ENCODE data around the gene RPS6KA4.
A peak's percentile ranks its signal among the peaks of the same experiment; 100 is the strongest.

RPS6KA4 gene

DNA sequence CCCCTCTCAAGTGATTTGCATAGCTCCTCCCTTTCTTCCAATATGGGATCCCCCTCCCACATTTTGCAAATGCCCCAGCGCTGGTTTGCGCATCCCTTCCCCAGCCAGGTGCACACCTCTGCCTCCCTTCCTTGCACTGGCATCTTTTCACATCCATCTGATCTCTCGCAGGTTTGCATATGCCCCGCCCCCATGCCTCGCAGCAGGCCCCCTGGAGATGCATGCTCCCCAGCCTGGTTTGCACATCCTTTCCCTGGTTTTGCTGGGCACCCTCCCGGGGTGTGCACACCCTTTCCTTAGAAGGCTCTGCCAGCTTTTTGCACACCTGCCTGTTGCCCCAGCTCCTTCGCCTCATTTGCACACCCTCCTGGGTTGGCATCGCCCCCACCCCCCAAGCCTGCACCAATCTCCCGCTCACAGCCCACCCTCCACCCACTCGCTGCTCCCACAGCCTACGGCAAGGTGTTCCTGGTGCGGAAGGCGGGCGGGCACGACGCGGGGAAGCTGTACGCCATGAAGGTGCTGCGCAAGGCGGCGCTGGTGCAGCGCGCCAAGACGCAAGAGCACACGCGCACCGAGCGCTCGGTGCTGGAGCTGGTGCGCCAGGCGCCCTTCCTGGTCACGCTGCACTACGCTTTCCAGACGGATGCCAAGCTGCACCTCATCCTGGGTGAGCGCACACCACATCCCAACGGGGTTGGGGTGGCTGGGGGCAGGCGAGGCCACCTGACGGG lies 917 bp downstream of the RPS6KA4 start:
- peak overlapping the region; percentile 85 for H3K27ac Mint-ChIP-seq
- no peaks in the 10 kb centered on the region for H3K27me3 Mint-ChIP-seq
- peak; percentile 24 to 33 for ATAC-seq (replicated peaks)
- no peak for DNase-seq
- peak overlapping the region; percentile 88 to 89 for H3K4me3 Mint-ChIP-seq
- H3K4me1 Mint-ChIP-seq, result peaks cover 41 to 62% of the 10 kb centered on the region in 2 donors
- H3K36me3 Mint-ChIP-seq, result peaks cover 27 to 47% of the 10 kb centered on the region in 2 donors
- H3K9me3 Mint-ChIP-seq, result no peaks in the 10 kb centered on the region

DNA sequence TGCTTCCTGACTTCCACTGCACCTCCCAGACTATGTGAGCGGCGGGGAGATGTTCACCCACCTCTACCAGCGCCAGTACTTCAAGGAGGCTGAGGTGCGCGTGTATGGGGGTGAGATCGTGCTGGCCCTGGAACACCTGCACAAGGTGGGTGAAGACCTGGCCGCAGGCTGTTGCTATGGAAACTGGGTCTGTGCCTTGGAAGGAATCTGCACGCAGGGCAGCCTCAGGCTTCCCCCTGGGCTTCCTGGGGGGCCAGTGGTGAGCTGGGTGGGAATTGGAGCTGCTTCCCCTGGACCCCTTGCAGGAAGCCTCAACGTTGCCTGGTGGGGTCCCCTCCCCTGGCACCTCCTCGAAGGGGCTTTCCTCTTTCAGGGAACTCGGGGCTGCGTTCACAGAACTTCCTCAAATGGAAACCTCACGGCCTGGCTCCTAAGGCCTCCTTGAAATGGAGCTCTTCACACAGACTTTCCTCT lies 1.5 kb downstream of the RPS6KA4 start:
- Mint-ChIP-seq H3K27me3 (no peaks in the 10 kb centered on the region), H3K4me3 (peak overlapping the region; percentile 88 to 89), H3K4me1 (peaks cover 38 to 57% of the 10 kb centered on the region in 2 donors), H3K27ac (no peak overlapping the region), H3K36me3 (peaks cover 26 to 51% of the 10 kb centered on the region in 2 donors), H3K9me3 (no peaks in the 10 kb centered on the region)
- ATAC-seq (replicated peaks) (peak; percentile 11 to 13), DNase-seq (no peak)

DNA sequence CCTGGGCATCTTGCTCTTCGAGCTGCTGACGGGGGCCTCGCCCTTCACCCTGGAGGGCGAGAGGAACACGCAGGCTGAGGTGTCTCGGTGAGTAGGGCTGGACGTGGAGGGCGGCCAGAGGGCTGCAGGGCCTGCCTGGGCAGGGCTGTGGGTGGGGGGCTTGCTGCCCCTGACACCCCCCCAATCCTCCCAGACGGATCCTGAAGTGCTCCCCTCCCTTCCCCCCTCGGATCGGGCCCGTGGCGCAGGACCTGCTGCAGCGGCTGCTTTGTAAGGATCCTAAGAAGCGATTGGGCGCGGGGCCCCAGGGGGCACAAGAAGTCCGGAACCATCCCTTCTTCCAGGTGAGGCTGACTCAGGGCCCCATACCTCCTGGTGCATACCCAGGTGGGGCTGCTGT lies 2.7 kb downstream of the RPS6KA4 start:
- H3K36me3 Mint-ChIP-seq, result peaks cover 26 to 53% of the 10 kb centered on the region in 2 donors
- H3K4me3 Mint-ChIP-seq, result no peak overlapping the region
- H3K9me3 Mint-ChIP-seq, result no peaks in the 10 kb centered on the region
- no peak for ATAC-seq (replicated peaks)
- no peaks in the 10 kb centered on the region for H3K27me3 Mint-ChIP-seq
- H3K4me1 Mint-ChIP-seq, result peaks cover 35 to 54% of the 10 kb centered on the region in 2 donors
- DNase-seq, result no peak
- no peak overlapping the region for H3K27ac Mint-ChIP-seq

DNA sequence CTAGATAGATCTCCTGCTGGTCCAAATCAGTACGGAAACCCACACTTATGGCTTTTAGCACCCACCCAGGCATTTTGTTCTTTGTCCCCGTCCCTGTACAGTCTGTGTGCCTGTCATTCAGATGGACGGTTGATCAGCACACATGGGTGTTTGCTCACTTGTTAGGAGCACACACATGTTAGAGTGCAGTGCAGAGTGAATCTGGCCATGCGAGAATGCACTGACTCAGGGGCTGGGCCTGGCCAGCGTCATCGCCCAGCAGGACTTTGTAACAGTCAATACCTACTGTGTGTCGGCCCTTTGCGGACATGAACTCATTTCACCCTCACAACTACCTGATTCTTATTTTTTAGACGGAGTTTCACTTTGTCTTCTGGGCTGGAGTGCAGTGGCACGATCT lies 3.4 kb downstream of the RPS6KA4 start:
- Mint-ChIP-seq H3K4me1 (peaks cover 34 to 51% of the 10 kb centered on the region in 2 donors), H3K4me3 (no peak overlapping the region), H3K36me3 (peaks cover 27 to 53% of the 10 kb centered on the region in 2 donors), H3K27me3 (no peaks in the 10 kb centered on the region), H3K9me3 (no peaks in the 10 kb centered on the region), H3K27ac (no peak overlapping the region)
- no peak for ATAC-seq (replicated peaks)
- no peak for DNase-seq

DNA sequence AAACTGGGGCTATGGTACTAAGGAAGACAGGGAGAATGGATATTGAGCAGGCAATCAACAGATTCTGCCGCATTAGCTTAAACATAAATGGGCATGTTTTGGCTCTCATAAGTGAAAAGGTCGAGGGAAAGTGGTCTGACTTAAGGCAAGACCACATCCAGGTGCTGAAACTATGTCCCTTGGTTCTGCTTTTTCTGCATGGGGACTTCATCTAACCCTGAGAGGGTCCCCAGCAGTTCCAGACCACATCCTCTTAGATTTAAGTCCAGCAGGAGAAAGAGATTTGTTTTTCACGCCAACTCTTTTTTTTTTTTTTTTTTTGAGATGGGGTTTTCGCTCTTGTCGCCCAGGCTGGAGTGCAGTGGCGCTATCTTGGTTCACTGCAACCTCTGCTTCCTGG lies 5.5 kb downstream of the RPS6KA4 start:
- no peak overlapping the region for H3K27ac Mint-ChIP-seq
- H3K4me3 Mint-ChIP-seq, result no peak overlapping the region

DNA sequence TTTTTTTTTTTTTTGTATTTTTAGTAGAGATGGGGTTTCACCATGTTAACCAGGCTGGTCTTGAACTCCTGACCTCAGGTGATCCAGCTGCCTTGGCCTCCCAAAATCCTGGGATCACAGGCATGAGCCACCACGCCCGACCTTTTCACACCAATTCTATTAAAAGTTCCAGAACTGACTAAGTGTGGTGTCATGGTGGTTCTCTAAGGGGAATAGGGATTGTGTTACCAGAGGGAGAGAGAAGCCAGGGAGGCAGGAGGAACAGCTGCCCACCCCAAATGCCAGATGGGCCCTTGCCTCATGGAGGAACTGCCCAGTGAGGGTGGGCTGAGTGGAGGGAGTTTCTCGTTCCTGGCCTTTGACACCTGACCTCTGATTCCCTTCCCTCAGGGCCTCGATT lies 5.9 kb downstream of the RPS6KA4 start:
- H3K9me3 Mint-ChIP-seq, result no peaks in the 10 kb centered on the region
- H3K27me3 Mint-ChIP-seq, result no peaks in the 10 kb centered on the region
- peaks cover 22 to 31% of the 10 kb centered on the region in 2 donors for H3K4me1 Mint-ChIP-seq
- peaks cover 37 to 68% of the 10 kb centered on the region in 2 donors for H3K36me3 Mint-ChIP-seq
- H3K27ac Mint-ChIP-seq, result no peak overlapping the region
- H3K4me3 Mint-ChIP-seq, result no peak overlapping the region
- ATAC-seq (replicated peaks) (no peak), DNase-seq (no peak)

More for the DNA sequence above, 5.5 kb downstream of the RPS6KA4 start:
- peaks cover 34 to 65% of the 10 kb centered on the region in 2 donors for H3K36me3 Mint-ChIP-seq
- DNase-seq (no peak), ATAC-seq (replicated peaks) (peak; percentile 58 to 71)
- no peaks in the 10 kb centered on the region for H3K9me3 Mint-ChIP-seq
- no peaks in the 10 kb centered on the region for H3K27me3 Mint-ChIP-seq
- peaks cover 27 to 35% of the 10 kb centered on the region in 2 donors for H3K4me1 Mint-ChIP-seq

DNA sequence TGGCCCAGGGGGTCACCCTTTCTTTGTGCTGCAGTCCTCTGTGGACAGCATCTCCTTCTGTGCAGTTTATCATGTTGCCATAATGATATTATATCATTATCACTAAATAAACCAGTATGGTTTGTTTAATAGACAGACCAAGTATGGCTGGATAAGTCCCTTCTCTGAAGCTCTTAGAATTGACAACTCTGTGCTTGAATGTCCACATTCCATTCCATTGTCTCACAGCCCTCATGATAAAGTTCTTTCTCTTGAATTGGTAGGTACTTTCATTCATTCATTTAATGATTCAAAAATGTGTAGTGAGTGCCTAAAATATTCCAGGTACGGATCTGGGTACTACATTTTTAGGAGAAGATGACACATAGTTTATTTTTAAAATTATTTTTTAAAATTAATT lies 7.8 kb downstream of the RPS6KA4 start:
- H3K27ac Mint-ChIP-seq, result no peak overlapping the region
- DNase-seq (no peak), ATAC-seq (replicated peaks) (no peak)
- no peaks in the 10 kb centered on the region for H3K27me3 Mint-ChIP-seq
- H3K4me3 Mint-ChIP-seq, result no peak overlapping the region
- H3K4me1 Mint-ChIP-seq, result peaks cover 7 to 12% of the 10 kb centered on the region in 2 donors
- peaks cover 47 to 67% of the 10 kb centered on the region in 2 donors for H3K36me3 Mint-ChIP-seq
- H3K9me3 Mint-ChIP-seq, result no peaks in the 10 kb centered on the region

DNA sequence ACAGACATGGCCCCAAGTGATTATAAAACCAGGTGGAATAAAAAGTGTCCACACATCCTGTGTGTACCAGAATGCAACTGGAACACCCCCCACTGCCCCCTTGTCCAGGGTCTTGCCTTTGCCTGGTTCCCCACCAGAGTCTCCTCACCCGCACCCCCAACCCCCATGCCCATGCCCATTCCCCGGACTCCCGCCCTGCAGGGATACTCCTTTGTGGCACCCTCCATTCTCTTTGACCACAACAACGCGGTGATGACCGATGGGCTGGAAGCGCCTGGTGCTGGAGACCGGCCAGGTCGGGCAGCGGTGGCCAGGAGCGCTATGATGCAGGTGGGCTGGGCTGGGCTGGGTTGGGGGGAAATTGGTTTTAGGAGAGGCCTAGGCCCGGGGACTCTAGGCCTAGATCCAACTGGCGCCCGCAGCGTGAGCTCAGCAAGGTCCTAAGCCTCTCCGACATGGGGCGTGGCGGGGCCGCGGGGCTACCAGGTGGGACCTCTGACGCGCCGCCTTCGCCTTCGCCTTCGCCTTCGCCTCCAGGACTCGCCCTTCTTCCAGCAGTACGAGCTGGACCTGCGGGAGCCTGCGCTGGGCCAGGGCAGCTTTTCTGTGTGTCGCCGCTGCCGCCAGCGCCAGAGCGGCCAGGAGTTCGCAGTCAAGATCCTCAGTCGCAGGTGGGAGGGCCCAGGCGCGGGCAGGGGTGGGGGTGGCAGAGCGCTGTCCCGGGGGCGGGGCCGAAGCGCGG lies 9.1 kb downstream of the RPS6KA4 start:
- no peak for DNase-seq
- ATAC-seq (replicated peaks), result no peak
- H3K4me3 Mint-ChIP-seq, result no peak overlapping the region
- peaks cover 40 to 58% of the 10 kb centered on the region in 2 donors for H3K36me3 Mint-ChIP-seq
- H3K27me3 Mint-ChIP-seq, result no peaks in the 10 kb centered on the region
- H3K27ac Mint-ChIP-seq, result no peak overlapping the region
- H3K9me3 Mint-ChIP-seq, result no peaks in the 10 kb centered on the region
- peaks cover 6 to 11% of the 10 kb centered on the region in 2 donors for H3K4me1 Mint-ChIP-seq

DNA sequence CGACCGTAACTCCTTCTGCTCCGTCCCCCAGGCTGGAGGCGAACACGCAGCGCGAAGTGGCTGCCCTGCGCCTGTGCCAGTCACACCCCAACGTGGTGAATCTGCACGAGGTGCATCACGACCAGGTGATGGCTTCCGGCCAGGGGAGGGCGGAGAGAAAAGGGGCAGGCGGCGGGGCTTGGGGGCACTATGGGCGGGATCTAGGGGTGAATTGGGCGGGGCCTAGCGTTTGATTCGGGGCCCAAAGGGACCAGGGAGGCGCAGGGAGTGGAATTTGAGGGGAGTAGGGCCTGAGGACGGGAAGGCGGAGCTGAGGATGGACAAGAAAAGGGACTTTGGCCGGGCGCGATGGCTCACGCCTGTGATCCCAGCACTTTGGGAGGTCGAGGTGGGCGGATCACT lies 9.7 kb downstream of the RPS6KA4 start:
- no peaks in the 10 kb centered on the region for H3K27me3 Mint-ChIP-seq
- H3K9me3 Mint-ChIP-seq, result no peaks in the 10 kb centered on the region
- DNase-seq, result no peak
- no peak overlapping the region for H3K4me3 Mint-ChIP-seq
- no peak for ATAC-seq (replicated peaks)
- H3K27ac Mint-ChIP-seq, result peak overlapping the region; percentile 44
- peaks cover 6 to 16% of the 10 kb centered on the region in 2 donors for H3K4me1 Mint-ChIP-seq
- H3K36me3 Mint-ChIP-seq, result peaks cover 35 to 52% of the 10 kb centered on the region in 2 donors

DNA sequence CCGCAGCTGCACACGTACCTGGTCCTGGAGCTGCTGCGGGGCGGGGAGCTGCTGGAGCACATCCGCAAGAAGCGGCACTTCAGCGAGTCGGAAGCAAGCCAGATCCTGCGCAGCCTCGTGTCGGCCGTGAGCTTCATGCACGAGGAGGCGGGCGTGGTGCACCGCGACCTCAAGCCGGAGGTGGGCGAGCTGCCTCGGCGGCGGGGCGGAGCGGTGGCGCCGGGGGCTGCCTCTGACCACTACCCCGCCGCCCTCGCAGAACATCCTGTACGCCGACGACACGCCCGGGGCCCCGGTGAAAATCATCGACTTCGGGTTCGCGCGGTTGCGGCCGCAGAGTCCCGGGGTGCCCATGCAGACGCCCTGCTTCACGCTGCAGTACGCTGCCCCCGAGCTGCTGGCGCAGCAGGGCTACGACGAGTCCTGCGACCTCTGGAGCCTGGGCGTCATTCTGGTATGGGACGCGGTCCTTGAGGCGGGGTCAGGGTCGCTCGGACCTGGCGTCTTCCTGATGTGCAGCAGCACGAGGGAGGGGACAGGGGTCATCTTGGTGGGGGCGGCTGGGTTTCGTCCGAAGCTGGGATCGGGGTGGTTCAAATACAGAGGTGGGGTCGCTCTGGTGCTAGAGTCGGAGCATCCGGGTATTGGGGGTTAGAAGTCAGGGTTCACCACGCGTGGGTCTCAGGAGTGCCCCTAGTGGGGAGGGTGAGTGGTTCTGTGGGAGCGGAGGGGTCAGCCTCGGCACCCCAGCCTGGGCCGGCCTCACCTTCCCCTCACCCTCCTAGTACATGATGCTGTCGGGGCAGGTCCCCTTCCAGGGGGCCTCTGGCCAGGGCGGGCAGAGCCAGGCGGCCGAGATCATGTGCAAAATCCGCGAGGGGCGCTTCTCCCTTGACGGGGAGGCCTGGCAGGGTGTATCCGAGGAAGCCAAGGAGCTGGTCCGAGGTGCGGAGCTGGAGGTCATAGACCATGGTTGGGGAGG lies 10.8 kb downstream of the RPS6KA4 start:
- peaks cover 3 to 13% of the 10 kb centered on the region in 2 donors for H3K4me1 Mint-ChIP-seq
- H3K27ac Mint-ChIP-seq, result no peak overlapping the region
- H3K36me3 Mint-ChIP-seq, result peaks cover 31 to 46% of the 10 kb centered on the region in 2 donors

DNA sequence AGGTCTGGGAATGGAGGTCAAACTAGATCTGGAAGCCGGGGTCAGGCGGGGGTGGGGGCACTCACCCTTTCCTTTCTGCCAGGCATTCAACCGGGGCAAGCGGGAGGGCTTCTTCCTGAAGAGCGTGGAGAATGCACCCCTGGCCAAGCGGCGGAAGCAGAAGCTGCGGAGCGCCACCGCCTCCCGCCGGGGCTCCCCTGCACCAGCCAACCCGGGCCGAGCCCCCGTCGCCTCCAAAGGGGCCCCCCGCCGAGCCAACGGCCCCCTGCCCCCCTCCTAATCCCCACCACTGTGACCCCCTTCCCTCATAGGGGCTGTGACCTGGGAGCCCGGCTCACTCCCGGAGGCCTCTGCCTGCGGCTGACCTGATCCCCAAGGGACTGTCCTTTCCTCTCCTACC lies 12.2 kb downstream of the RPS6KA4 start:
- Mint-ChIP-seq H3K36me3 (peaks cover 31 to 37% of the 10 kb centered on the region in 2 donors), H3K27me3 (no peaks in the 10 kb centered on the region), H3K4me1 (peaks cover 3 to 13% of the 10 kb centered on the region in 2 donors), H3K9me3 (no peaks in the 10 kb centered on the region), H3K4me3 (no peak overlapping the region), H3K27ac (no peak overlapping the region)
- DNase-seq (no peak), ATAC-seq (replicated peaks) (no peak)

More for the DNA sequence above, 10.8 kb downstream of the RPS6KA4 start:
- Mint-ChIP-seq H3K27me3 (no peaks in the 10 kb centered on the region), H3K4me3 (no peak overlapping the region), H3K9me3 (no peaks in the 10 kb centered on the region)
- DNase-seq, result no peak
- no peak for ATAC-seq (replicated peaks)

DNA sequence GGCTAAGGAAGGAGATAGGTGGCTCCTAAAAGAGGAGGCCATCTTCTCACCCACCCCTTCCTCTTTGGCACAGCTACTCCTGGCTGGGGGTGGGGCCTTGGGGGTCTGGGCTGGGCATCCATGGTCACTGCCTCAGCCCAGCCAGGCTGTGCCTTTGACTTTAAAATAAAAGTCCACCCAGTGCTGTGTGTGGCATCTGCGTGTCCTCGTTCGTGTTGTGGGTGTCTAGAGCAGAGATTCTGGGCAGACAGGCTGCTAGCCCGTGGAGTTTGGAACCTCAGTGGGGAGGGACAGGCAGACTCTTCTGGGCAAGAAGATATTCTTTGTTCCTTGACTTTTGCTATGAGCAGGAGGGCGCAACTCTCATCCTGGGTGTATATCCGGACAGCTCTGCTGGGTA lies 13.1 kb downstream of the RPS6KA4 start:
- Mint-ChIP-seq H3K27ac (no peak overlapping the region), H3K27me3 (no peaks in the 10 kb centered on the region), H3K4me3 (no peak overlapping the region), H3K36me3 (peaks cover 25 to 31% of the 10 kb centered on the region in 2 donors), H3K4me1 (peaks cover 3 to 13% of the 10 kb centered on the region in 2 donors), H3K9me3 (no peaks in the 10 kb centered on the region)
- ATAC-seq (replicated peaks), result no peak
- DNase-seq, result no peak

DNA sequence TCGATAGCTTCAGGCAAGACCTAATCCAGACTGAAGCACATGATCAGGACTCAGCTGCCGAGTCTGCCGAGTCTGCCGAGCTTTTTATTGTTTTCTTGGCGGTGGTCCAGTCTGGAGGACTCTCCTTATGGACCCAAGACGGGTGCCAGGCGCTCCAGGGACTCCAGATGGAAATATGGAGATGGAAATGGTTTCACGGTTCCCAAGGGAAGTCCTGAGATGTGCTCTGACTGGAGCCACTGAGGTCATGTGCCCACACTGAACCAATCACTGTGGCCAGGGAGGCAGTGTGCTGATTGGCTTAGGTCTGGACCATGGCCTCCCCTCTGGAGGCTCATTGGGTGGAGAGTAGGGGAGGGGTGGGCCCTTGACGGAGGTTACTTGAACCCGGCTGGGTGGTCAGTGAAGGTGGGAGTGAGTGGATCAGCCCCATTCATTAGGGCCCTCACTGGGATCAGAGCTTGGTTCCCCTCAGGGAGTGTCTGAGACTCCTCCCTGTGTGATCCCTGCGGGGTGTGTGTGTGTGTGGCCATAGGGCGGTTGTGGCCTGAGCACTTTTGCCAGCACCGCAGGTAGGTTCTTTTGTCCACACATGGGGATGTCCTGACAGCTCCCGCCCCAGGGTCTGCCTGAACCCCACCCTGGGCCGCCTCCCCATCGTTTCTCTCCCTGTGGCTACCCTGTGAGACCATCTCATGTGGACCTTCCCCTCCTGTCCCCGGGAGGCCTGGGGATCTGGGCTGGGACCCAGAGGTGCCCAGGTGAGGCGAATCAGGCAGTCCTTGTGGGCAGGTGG lies 14.0 kb downstream of the RPS6KA4 start:
- ATAC-seq (replicated peaks), result peak; percentile 16 to 36
- no peak for DNase-seq
- peaks cover 3 to 13% of the 10 kb centered on the region in 2 donors for H3K4me1 Mint-ChIP-seq

More for the DNA sequence above, 14.0 kb downstream of the RPS6KA4 start:
- H3K4me3 Mint-ChIP-seq, result no peak overlapping the region
- H3K27ac Mint-ChIP-seq, result no peak overlapping the region
- peaks cover 25 to 27% of the 10 kb centered on the region in 2 donors for H3K36me3 Mint-ChIP-seq
- H3K27me3 Mint-ChIP-seq, result no peaks in the 10 kb centered on the region
- H3K9me3 Mint-ChIP-seq, result no peaks in the 10 kb centered on the region
